HG03575 (cell line): Measurements from ENCODE around the gene ULK4.

ENCODE experiments used
- ATAC-seq: cut with Tn5 transposase; IDR thresholded peaks from one replicate; pipeline ENCODE4 v1.9.1; 2021; ENCODE audit not compliant: unreplicated experiment, insufficient number of reproducible peaks, low FRiP score; ENCODE audit errors: extremely low read depth

The ULK4 gene

GRCh38 chr3:41608347-41608746, 353.6 kb downstream of the ULK4 start:
- no peak for ATAC-seq

DNA sequence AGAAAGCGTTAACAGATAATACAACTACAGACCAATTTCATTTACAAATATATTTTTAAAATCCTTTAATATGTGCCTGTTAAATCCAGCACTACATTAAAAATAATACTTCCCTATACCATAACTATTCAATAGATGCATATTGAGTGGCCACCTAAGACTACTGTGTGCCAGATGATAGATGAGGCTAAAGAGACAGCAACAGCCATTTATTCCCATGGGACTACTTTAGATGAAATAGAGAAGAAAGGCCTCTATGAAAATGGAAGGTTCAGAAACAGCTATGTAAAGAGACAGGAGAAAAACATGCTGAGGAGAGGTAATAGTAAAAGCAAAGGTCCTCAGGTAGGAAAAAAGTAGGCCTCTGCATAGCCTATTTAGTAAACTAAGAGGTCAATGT, 358.1 kb downstream of the ULK4 start:
- ATAC-seq, result no peak

- no peak for ATAC-seq
These were observed 359.8 kb downstream of the ULK4 start for GRCh38 chr3:41602121-41602520.

- no peak for ATAC-seq
These were observed 360.4 kb downstream of the ULK4 start for GRCh38 chr3:41601404-41601987.

DNA sequence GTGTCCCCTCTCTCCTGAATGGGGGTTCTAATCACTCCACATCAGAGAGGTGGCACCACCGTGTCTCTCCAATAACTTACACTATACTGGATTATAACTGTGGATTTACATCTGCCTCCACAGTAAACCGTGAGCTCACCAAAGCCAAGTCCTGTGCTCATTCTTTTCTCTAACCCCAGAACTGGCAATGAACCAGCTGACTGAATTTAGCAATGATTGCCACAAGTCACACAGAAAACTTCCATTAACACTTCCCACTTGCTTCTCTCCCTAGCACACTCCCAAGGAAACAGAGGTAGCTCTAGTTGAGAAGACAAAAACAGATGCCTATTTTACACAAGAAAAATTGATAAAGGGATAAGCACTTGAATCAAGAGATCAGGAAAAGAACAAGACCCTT, 361.3 kb downstream of the ULK4 start:
- ATAC-seq, result no peak

GRCh38 chr3:41599127-41599484, 362.8 kb downstream of the ULK4 start:
- no peak for ATAC-seq

GRCh38 chr3:41598402-41599126, 363.3 kb downstream of the ULK4 start:
- ATAC-seq, result no peak

DNA sequence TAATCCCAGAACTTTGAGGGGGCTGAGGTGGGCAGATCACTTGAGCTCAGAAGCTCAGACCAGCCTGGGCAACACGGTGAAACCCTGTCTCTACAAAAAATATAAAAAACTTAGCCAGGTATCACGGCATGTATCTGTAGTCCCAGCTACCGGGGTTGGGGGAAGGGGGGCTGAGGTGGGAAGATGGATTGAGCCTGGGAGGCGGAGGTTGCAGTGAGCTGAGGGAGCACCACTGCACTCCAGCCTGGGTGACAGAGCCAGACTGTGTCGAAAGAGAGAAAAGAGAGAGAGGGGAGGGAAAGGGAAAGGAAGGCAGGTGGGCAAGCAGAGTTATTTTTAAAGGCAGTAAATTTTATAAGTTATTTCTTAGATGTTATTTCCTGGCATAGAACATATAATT, 368.1 kb downstream of the ULK4 start:
- ATAC-seq, result no peak

DNA sequence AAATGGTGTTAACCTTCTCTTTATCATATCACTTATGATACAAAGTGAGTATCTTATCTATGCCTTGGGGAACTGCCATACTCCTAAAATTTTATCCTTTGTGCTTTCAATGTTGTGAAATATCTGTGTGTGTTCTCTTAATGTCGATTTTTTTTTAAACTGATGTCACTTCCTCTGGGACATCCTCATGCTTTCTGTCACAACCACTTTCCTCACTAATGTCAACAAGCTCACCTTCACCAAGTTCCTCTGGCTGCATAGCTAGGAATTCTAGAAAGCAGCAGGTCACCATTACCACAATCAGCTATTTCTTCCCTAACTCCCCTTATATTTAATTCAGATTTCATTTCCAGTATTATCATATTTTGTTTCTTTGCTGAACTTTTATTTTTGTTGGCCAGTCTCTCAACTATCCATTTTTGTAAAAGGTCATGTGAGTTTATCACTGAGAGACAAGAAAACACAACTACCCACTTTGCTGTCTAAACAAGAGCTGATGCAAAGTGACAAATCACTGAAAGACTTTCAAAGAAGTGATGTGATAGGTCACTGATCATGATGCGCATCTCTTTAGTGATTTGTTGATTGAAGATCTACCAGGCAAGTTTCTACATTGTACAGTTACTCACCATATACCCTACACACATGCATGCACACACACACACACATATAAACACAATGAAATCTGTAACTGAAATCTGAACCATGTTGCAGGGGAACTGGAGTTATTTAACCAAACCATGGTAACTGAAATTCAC, 369.0 kb downstream of the ULK4 start:
- no peak for ATAC-seq

GRCh38 chr3:41583014-41583413, 378.9 kb downstream of the ULK4 start:
- ATAC-seq, result no peak

DNA sequence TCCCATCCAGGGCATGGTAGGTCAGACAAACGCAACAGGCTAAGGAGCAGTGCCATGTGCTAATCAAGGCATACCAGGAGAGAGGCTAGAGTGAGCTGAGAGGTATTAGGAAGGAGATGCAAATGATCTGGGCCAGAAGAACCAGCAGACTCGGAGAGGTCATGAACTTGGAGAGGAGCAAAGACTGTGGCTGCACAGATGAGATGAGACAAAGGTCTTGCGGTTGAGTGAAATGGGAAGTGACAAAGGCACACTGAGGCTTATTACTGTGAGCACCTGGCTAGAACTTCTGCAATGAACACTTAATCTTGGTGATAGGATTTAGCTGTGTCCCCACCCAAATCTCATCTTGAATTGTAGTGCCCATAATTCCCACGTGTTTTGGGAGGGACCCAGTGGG, 380.2 kb downstream of the ULK4 start:
- peak; percentile 97 for ATAC-seq

DNA sequence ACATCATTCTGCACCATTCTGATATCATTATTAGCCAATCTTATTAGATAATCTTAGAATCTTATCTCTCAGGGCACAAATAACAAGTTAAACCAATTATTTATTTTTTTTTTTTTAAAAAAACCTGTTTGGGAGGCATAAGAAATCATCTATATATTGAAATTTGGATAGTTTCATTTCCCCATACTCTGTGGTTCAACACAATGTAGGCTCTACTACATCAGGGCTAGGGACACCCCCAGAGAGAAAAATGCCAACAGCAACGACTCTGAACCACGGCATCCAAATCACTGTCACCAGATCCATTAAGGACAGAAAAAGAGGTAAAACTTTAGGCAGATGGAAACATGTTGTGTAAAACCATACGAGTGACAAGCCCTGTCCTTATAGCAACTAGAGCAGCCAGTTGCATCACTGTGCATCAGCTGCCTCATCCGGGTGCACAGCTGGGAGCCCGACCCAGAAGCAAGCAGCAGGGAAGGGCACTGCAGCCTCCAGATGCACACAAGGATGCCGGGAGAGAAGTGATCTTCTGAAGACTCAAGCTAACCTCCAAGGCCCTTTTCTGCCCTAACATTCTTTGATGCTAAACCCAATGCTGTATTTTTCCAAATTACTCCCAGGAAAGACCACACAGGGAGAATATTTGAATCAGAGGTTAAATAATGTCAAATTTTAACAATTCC, 381.5 kb downstream of the ULK4 start:
- ATAC-seq, result no peak

DNA sequence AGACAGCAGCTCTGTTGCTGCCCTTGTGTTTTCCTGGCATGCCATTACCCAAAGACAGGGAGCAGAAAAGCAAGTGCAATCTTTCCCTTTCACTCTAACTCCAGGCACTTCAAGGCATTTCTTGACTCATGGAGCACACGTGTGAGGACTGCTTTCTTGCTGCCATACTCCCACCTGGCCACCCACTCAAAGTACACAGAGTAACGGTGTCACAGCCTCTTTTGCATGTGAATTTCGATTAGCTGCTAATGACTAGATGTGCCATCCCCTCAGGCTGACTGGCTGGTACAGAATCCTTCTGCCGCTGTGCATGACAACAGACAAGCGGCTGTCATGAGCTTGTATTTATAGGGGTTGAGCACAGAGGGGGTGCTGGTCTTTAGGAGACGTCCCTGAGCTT, 382.0 kb downstream of the ULK4 start:
- no peak for ATAC-seq

GRCh38 chr3:41578798-41579197, 383.1 kb downstream of the ULK4 start:
- ATAC-seq, result no peak

DNA sequence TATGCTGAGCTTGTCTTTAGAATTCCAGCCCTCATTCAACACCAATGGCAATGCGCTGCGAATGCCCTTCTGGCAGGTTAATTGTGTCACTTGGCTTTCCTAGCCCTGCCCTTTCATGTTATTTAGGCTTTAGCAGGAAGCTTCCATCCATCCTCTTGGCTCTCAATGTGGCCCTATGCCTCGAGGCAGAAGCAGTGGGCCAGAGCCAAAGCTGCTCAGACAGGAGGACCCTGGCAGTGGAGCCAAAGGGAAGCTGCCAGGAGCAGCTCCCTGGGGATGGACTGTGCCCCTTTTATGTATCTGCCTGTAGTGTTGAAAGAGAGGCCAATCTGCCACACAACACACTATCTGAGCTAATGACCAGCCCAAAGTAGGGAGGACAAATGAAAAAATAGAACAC, 386.2 kb downstream of the ULK4 start:
- no peak for ATAC-seq

GRCh38 chr3:41574900-41575299, 387.0 kb downstream of the ULK4 start:
- no peak for ATAC-seq

DNA sequence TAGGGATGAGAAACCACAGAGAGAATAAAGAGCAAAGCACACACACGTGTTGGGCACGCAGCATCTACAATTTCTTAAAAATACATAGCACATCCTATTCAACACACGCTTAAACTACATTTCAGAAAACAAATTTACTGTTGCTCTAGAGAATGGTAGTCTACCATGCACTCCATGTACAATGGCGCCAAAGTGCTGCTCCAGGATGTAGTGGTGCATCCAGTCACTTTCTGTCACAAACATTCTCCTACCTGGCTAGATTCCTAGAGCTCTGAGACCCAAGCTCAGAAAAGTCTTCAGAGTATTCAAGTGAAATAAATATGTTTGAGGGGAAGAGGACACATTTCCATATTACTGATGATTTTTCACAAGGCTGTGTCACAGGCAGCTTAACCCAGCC, 388.3 kb downstream of the ULK4 start:
- no peak for ATAC-seq

DNA sequence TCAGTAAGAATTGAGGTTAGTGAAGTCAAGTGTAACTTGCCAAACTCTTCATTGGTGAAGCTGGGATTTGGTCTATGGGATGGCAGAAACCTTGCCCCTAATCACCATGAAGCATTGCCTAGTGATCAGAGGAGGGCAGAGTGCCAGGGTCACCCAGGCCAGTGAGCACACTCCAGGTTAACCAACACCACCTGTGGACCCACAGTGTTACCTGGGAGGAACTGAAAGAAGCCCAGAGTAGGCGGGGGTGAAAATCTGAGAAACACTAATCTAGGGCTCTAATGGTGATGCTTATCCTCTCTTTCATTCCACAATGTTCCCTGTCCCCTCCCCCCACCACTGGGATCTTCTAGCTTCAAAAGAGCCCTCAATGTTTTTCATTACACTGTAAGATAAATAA, 389.8 kb downstream of the ULK4 start:
- no peak for ATAC-seq

- ATAC-seq, result no peak
These were observed 392.1 kb downstream of the ULK4 start for GRCh38 chr3:41569632-41570305.
